GM18870 (cell line): Measurements from ENCODE around the gene HIRA.

Experiments used
- ATAC-seq: cut with Tn5 transposase; IDR thresholded peaks from one replicate; pipeline ENCODE4 v1.9.1; 2021; ENCODE audit warnings: moderate library complexity; ENCODE audit not compliant: unreplicated experiment

Gene HIRA

DNA sequence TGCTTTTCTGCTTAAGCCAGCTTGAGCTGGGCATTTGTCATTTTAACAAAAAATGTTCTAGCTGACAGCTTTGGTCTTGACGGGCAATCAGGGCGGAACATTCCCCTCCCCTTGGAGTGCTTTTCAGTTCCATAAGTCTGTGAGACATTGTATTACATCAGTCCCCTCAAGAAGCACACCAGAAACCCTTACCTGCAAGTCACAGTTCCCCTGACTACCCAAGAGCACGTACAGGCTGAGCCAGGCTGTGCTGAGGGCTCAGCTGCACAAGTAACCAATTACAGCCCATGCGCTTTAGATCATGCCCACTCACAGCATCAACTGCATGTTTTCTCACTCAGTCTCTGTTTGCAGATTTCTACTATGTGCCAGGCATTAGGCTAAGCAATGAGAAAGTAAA lies 19.1 kb downstream of the HIRA start:
- ATAC-seq = no peak

DNA sequence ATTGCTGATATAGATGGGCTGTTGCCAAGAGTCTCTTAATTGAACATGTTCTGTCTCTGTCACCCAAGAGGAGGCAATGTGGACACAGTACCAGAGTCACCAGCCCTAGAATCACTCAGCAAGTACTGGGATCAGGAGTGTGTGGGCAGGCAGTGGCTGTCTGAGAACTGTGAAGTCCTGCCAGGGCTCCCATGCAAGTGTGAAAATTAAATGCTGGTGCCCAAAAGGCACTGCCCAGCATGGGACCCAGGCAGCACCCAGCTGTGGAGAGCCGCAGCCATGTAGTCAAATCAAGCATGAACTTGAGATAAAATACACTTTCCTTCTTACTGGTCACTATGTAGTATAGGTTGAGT lies 19.9 kb downstream of the HIRA start:
- ATAC-seq = no peak

DNA sequence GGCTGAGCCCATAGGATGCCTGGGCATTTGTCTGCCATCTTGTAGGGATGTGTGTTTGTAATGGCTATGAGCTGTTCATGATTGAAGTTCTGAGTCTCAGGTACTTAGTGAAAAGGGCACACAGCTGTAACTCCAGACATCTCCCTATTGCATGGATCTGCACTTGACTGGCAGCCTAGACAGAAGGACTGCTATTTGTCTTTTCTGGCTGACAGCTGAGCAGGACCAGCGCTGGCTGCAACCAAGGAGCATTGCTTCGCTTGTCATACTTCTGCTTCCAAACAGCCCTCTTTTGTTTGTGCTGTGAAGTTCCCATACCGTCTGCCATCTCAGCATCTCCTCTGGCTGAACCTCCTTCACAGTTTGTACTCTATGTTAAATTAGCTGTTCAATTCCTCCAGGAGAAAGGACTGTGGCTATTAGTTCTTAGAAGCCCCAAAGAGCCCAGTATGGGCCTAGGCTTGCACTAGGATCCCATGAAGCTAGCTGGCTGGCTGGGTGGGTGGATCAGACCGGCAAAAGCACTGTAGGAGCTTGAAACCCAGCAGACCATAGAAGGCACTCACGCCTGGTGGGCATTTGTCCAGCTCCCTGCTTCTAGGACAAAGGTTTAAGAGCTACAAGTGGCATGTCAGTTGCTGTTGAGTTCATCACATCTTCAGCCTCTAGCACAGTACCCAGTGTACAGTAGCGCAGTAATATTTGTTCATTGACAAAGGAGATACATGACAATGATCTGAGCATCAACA lies 20.4 kb downstream of the HIRA start:
- no peak for ATAC-seq

DNA sequence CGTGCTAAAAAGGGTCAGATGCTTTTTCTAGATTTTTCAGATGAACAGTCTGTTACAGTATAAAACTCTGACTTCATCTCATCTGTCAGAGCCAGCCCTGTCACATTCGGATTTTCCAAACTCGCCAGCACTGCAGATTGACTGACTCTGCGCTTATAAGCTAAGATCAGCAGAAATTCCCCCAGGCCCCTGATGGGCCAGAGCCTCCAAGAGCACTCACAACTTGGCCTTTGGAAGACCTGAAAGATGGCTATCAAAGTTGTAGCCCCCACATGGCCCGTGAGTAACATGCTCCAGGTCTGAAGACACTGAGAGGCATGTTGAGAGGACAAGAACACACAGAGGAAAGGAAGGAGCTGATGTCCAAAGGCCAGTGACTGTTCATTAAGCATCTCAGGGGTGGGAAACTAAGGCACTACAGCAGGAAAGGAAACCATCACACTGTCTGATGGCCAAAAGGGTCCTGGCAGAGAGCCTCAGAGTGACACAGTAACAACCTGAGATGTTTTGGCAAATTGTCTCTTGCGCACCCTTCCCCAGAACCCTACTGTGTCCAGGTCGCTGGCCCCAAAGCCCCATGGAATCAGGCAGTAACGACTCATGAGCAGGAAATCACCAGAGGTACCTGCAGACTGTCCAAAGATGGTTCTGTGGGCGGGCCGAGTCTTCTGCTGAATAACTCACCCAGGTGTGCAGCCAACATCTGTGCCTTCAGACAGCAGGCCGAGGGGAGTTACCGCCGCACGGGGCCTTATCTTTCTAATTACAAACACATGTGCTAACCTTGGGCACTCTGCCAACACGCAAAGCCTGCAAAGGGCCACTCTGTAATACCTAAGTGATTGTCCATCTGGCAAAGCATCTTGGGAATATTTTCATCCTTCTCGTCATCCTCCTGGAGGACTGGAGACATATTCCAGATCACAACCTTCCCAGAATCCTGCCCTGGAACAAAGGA lies 23.6 kb downstream of the HIRA start:
- ATAC-seq = no peak

DNA sequence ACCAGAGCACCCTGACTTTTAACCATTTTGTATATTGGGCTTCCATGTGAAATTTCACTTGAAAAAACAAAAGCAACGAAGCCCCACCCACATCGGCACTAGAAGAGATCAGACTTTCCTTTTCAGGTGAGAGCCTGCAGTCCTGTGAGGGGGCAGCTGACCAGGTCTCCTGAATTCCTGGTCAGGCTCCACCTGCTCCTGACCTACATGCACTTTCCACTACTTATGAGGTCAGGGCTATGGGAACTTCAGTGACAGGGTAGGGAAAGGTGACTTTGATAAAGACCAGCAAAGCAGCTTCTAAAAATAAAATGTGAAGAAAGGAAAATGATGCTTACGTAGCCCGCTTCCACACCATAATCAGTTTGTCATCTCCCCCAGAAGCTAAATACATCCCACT lies 24.7 kb downstream of the HIRA start:
- no peak for ATAC-seq

DNA sequence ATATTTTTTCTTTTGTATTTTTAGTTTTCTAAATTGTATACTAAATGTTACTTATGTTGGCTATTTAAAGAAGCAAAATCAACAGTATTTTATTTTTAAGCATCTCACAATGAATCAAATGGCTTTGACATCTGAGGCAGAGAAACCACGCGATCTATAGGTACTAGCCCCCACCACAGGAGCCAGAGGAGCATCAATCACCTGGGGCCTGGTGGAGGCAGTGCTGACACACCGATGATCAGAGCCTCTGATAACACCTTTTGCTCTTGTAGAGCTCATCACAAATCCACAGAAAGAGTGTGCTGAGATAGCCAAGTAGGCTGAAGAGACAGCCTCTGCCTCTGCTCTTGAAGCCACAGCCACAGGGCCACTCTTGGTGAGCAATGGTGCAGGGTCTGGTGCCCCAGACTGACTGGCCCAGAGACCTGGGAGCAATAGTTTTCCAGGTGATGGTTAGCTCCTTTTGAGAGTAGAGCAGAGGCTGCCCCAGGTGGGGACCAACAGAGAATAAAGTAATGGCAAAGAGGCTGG lies 25.2 kb downstream of the HIRA start:
- ATAC-seq = no peak

DNA sequence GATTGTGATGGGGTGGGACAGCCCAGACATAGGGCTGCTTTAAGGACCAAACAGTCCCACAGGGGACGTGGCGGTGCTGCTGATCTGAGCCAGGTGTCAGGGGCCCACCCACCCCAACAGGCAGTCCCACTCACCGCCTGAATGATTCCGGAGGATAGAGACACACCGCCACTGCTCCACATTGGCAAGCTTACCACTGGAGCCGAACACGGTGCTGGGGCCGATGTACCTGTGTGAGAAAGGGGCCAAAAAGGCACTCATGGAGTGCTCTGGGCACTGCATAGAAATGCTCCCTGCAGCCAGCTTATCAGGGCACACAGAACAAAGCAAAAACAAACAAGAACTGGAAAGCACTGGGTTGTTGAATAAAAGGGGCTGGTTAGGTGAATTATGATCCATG lies 25.9 kb downstream of the HIRA start:
- no peak for ATAC-seq

DNA sequence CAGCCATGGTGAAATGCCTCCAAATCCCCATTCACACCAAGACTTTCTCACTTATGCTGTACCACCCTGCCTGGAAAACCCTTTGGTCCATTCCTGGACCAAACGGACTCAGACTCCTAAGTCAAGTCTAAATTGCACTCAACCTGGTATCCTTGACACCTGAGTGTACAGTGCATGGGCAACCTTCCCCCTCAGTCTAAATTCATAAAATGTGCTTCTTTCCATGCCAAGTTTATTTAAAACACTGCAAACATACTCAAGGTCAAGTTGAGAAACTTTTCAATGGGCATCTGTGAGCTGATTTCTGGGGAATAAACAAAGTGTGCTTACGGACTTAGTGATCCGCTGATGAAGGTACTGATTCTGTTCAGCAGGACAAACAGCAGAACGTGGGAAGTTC lies 26.4 kb downstream of the HIRA start:
- no peak for ATAC-seq

DNA sequence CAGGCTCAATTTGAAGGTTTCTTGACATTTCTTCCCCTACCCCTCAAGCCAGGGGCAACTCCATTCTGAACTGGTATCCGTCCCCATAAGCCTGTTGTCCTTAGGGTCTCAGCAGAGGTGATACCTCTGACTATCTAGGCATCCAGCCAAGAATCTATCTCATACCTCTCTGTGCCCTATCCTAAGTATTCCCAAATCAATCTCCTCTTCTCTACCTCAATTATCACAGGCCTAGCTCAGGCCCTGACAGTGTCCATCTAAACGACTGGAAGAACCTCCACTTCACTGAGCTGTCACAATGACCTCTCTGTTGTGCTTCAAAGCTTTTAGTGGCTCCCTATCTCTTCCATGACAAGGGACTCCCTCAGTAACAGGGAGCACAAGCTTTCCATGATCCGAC lies 26.9 kb downstream of the HIRA start:
- no peak for ATAC-seq

DNA sequence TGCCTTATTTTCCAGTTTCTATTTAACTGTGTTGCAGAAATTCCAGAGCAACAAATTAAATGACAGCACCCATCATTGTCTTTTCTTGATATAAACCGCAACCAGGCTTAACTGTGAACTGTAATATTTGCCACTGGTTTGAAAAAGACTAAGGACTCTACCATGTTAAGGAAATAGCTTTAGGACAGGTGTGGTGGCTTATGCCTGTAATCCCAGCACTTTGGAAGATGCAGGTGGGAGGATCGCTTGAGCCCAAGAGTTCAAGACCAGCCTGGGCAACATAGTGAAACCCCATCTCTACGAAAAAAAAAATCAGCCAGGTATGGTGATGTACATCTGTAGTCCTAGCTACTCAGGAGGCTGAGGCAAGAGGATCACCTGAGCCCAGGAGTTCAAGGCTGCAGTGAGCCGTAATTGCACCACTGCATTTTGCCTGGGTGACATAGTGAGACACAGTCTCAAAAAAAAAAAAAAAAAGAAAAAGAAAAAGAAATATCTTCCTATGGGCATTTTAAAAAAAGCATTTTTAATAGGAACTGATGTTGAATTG lies 28.8 kb downstream of the HIRA start:
- ATAC-seq = no peak

DNA sequence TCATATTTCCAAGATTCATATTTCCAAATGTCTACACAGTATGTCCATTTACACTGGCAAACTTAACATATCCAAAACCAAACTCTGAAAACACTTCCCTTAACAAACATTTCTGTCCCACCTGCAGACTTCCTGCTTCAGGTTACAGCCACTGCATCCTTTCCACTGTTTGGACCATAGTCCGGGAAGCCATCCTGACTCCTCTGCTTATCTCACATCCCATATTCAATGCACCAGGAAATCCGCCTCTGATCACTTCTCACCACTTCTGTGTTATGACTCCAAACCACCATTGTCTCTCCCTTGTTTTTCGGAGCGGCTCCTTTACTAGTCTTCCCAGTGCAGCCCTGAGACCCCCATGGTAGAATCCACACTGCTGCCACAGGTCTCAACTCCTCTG lies 30.1 kb downstream of the HIRA start:
- no peak for ATAC-seq

DNA sequence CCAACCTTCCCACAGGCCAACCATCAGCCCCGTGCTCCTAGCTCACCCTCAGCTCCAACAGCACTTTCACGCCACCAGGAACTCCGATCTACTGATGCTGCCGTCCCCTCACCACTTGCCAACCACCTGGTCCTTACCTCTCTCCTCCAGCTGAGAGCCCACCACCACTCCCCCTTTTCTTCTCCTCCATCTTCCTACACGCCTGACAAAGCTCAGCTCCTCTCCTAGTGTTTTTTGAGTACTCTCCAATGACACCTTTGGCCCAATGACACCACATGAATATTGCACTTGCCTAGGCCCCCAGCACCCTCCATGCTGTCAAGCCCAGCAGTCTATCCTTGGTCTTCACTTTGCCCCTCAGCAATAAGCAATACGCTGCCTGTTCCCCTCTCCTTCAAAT lies 30.7 kb downstream of the HIRA start:
- ATAC-seq = no peak

DNA sequence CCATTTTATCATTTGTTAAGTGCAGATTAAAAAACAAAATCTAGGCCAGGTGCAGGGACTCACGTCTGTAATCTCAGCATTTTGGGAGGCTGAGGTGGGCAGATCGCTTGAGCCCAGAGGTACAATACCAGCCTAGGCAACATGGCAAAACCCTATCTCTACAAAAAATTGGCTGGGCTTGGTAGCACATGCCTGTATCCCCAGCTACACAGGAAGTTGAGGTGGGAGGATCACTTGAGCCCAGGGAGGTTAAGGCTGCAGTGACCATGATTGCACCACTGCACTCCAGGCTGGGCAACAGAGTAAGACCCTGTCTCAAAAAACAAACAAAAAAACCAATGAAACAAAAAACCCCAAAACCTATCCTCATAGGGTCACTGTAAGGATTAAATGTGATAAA lies 32.9 kb downstream of the HIRA start:
- no peak for ATAC-seq

DNA sequence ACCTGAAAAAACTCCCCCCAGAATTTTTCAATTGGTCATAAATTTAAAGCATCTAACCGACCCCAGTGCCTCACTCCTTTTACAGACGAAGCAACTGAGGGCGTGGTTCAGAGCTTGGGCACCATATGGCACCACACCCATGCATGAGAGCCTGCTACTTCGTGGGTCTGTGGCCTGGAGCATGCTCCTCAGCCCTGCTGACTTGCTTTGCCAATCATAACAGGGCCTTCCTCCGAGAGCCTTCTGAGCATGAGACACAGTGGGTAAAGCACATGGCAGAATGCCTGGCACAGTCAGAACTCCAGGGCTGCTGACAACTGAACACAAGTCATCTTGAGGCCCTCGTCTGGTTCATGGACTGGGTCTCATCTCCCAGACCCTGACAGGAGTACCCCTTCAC lies 33.3 kb downstream of the HIRA start:
- no peak for ATAC-seq

DNA sequence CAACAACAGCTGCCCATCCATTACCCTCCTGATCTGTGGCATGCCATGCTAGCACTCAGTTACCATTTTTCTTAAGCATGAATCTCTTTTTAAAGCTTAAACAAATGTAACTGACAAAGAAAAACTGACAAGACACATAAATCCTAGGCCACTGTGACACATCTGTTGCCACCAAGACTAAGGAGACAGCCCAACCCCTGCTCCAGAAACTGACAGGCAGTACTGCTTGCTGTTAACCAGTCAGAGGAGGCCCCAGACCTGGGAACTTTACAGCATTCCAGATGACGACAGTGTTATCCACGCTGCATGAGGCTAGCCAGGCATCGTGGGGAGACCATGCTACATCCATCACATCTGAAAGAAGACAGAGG lies 33.8 kb downstream of the HIRA start:
- no peak for ATAC-seq

DNA sequence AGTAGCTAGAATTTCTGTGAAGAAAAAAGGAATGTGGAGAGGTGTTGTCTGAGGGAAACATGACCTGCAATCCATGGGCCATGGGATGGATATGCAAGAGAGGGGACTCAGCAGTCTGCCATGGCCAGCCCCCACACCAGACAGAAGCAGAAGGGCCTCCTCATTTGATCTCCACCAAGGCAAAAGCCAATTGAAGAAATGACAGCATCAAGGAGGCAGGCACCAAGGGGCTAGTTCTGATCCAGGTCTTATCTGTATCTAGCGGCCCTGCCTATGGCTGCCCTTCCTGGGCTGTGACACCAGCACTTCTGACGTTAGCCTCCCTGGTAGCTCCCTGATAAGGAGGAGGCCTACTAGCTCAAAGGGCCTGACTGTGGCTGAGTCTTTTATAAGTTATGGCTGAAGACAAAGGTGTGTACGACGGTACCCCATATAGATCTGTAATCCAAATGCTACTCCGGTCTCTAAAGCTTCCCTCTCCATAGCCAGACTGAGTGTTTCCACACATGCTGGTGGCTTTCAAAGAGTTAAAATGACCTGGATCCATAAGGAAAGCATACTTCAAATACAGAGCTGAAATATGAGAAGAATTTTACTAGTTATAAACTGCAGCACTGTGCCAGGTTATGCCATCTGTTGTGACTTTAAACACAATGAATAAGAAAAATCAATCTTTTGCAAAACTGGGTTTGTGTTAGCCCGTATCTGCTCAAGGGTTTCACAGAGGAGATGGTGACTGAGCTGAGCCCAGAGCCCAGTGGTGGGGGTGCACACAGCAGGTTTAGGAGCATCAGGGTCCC lies 34.4 kb downstream of the HIRA start:
- ATAC-seq = no peak

DNA sequence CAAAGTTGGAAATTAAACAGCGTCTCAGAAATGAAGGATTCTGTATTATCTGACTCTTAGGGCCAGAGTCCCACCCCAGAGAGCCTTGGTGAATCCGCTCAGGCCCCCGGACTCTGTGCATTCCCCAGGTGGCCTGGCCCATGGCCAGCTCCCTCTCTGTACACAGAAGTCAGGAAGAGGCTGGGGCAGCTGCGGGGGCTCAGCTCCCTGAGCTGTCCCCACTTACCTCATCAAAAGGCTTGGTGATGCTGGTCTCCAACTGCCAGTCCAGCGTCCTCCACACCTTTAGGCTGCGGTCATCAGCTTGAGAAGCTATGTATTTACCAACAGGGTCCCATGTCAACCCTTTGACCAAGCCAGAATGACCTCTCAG lies 35.0 kb downstream of the HIRA start:
- ATAC-seq = no peak

DNA sequence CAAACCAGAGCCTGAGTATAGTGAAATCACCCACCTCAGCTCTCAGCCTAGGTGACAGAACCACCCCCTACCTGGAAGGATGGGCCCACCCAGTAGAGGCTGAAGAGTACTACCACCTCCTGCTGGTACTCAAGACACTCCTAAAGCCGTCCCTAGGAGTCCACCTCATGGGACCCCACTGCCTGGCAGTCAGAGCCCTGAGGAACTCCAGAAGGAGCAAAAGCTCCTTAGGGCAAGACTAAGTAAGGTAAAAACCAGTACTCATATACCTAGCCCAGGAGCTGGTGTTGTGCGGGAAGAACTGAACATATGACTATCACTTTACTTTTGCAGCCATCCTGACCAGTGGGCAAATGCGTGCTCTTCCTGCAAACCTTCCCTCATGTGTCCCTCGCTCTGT lies 36.3 kb downstream of the HIRA start:
- no peak for ATAC-seq

DNA sequence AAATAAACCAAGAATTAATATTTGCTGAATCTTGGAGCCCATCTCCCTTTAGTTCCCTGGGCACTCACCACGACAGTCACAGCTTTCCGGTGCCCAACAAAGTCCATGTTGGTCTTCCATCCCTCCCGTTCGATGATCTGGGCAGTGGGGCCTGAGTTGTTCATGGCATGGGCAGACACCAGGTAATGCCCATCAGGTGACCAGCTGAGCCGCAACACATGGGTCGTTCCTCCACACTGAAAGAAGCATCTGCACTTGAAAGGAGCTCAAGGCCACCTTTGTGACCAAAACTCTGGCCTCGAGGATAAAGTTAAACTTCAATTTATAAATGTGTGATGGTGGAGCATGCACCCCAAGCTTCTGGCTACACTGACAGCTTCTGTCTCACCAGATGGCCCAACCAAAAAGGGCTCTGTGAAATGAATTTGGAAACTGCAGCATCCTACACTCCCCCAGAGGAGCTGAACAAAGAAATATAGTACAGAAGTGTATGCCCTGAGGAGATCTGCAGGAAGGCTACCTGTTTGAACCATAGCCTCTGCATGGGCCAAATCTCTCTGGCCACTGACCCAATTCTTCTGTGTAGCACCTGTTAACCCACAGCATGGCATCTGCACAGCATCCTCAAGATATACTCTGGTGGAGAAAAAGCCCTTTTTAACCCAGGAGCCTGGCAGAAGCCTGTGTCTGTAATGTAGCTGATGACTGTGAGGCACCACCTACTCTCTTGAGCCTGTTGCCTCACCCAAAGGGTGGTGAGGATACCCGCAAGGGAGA lies 37.1 kb downstream of the HIRA start:
- no peak for ATAC-seq

DNA sequence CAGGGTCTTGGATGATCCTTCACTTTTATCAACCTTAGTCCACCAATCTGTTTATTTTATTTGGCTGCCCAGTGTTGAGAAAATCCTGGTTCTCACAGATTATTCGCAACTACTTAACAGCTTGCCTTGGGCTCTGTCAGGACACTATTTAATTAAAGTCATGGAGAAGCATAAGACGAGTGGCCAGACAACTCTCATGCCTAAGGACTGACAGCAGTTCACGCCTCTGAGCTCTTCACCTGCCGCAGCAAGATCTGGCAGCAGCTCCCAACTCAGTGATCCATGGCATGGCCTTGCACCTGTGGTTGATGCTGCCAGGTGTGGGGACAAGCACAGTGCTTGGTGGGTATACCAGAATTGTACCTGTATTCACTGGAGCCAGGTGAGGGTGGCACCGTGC lies 37.8 kb downstream of the HIRA start:
- no peak for ATAC-seq
